GM23338 (cell line): ENCODE measurements around the gene SLC35D1. TPM values are rescaled to one million over a fixed set of nuclear protein-coding genes. Genes with fewer than 3 reads are reported as not detected.

Experiments
- ATAC-seq: fragments of 200-7000 bp; cut with Tn5 transposase; 3 replicates; pipeline ENCODE4 v1.9.1; 2020
- DNase-seq: peaks from one replicate; pipeline ENCODE4 v3.0.0-alpha.2; 2015; ENCODE audit warnings: low spot score
- H2AFZ ChIP-seq: fragments of 200-600 bp; sonication (generic); 2 replicates; pipeline ENCODE4 v1.8.0; 2016; ENCODE audit warnings: antibody characterized with exemption, mild to moderate bottlenecking, moderate library complexity
- H3F3A ChIP-seq: fragments of 200-600 bp; sonication (generic); replicated peaks from 2 replicates; pipeline ENCODE4 v1.8.0; 2017; ENCODE audit warnings: antibody characterized with exemption, mixed run types, low read depth
- H3K27ac ChIP-seq: fragments of 200-600 bp; sonication (generic); 2 replicates; pipeline ENCODE4 v1.6.1; 2016; ENCODE audit warnings: low read depth
- H3K27me3 ChIP-seq: fragments of 200-600 bp; sonication (generic); 2 replicates; pipeline ENCODE4 v1.8.0; 2016; ENCODE audit warnings: mild to moderate bottlenecking, mixed run types, moderate library complexity; ENCODE audit not compliant: insufficient read depth
- H3K36me3 ChIP-seq: fragments of 200-600 bp; sonication (generic); 2 replicates; pipeline ENCODE4 v1.8.0; 2016; ENCODE audit warnings: mild to moderate bottlenecking; ENCODE audit not compliant: insufficient read depth
- H3K4me1 ChIP-seq: fragments of 200-600 bp; sonication (generic); 2 replicates; pipeline ENCODE4 v1.8.0; 2016; ENCODE audit warnings: mild to moderate bottlenecking, moderate library complexity; ENCODE audit not compliant: insufficient read depth
- H3K4me2 ChIP-seq: fragments of 200-600 bp; sonication (generic); 2 replicates; pipeline ENCODE4 v1.7.1; 2017; ENCODE audit warnings: mixed run types
- H3K4me3 ChIP-seq: fragments of 200-600 bp; sonication (generic); 2 replicates; pipeline ENCODE4 v1.6.1; 2016; ENCODE audit warnings: mixed run types
- H3K79me2 ChIP-seq: fragments of 200-600 bp; sonication (generic); replicated peaks from 2 replicates; pipeline ENCODE4 v1.8.0; 2017; ENCODE audit warnings: mild to moderate bottlenecking; ENCODE audit not compliant: insufficient read depth
- H3K9me2 ChIP-seq: fragments of 200-600 bp; sonication (generic); 2 replicates; pipeline ENCODE4 v1.8.0; 2017; ENCODE audit not compliant: insufficient read depth
- H4K20me1 ChIP-seq: fragments of 200-600 bp; sonication (generic); replicated peaks from 2 replicates; pipeline ENCODE4 v1.8.0; 2017; ENCODE audit warnings: mild to moderate bottlenecking; ENCODE audit not compliant: insufficient read depth
- H3K27ac Mint-ChIP-seq: 2 replicates; pipeline ENCODE4 v1.8.0; 2020; ENCODE audit warnings: inconsistent platforms, mild to moderate bottlenecking, moderate library complexity, mixed read lengths
- H3K27me3 Mint-ChIP-seq: 3 replicates; pipeline ENCODE4 v1.8.0; 2022; ENCODE audit warnings: low read depth, mild to moderate bottlenecking, moderate library complexity, mixed read lengths, inconsistent platforms; ENCODE audit not compliant: insufficient read depth, poor library complexity
- H3K36me3 Mint-ChIP-seq: 3 replicates; pipeline ENCODE4 v1.8.0; 2021; ENCODE audit warnings: low read depth, mild to moderate bottlenecking, inconsistent platforms, moderate library complexity, mixed read lengths
- H3K4me1 Mint-ChIP-seq: 3 replicates; pipeline ENCODE4 v1.8.0; 2020; ENCODE audit warnings: mild to moderate bottlenecking, inconsistent platforms, mixed read lengths
- H3K4me3 Mint-ChIP-seq: 3 replicates; pipeline ENCODE4 v1.8.0; 2021; ENCODE audit warnings: moderate library complexity, mild to moderate bottlenecking, inconsistent platforms, mixed read lengths
- H3K9me3 Mint-ChIP-seq: 3 replicates; pipeline ENCODE4 v1.8.0; 2020; ENCODE audit warnings: moderate library complexity, mild to moderate bottlenecking, inconsistent platforms, mixed read lengths
- CREB1 ChIP-seq: fragments of 250-450 bp; sonication (Bioruptor Pico); IDR thresholded peaks from 2 replicates; pipeline ENCODE4 v1.5.0; 2020; ENCODE audit warnings: low read depth, mild to moderate bottlenecking, moderate library complexity
- EZH2phosphoT487 ChIP-seq: fragments of 200-600 bp; sonication (generic); IDR thresholded peaks from one replicate; pipeline ENCODE4 v1.8.1; 2018; ENCODE audit warnings: antibody characterized with exemption; ENCODE audit not compliant: unreplicated experiment
- JUNB ChIP-seq: IDR thresholded peaks from one replicate; pipeline ENCODE4 v1.6.1; 2016; ENCODE audit warnings: antibody characterized with exemption; ENCODE audit not compliant: unreplicated experiment
- NANOG ChIP-seq: IDR thresholded peaks from 2 replicates; pipeline ENCODE4 v1.6.1; 2016; ENCODE audit warnings: antibody characterized with exemption, borderline replicate concordance
- REST ChIP-seq: IDR thresholded peaks from one replicate; pipeline ENCODE4 v1.6.1; 2018; ENCODE audit warnings: antibody characterized with exemption; ENCODE audit not compliant: unreplicated experiment
- STAT1 ChIP-seq: IDR thresholded peaks from one replicate; pipeline ENCODE4 v1.6.1; 2016; ENCODE audit warnings: antibody characterized with exemption; ENCODE audit not compliant: unreplicated experiment
- polyA plus RNA-seq: library from polyadenylated mRNA; unstranded; fragments of >200 nt; fragmentation: Nextera tagmentation; extraction: Ambion mirVana; gene quantifications from 2 replicates; pipeline ENCODE4 v1.2.1, GENCODE V29; 2016
- total RNA-seq: library from RNA; depleted of rRNA; stranded (reverse); fragments of >200 nt; shearing (Covaris generic); gene quantifications from 2 replicates; pipeline ENCODE4 v1.2.3, GENCODE V29; 2014

The SLC35D1 gene
- total and polyA plus RNA-seq, 2 experiments from 2014 or later, result 0.68 to 2.8 TPM

GRCh38 chr1:67005068-67005467, 48.9 kb downstream of the SLC35D1 start (continued):
- TF ChIP-seq STAT1 (no peak), CREB1 (no peak)

- Histone ChIP-seq H3K27me3 (no peaks in the 10 kb centered on the region), H3K36me3 (no peaks in the 10 kb centered on the region), H3K27ac (no peak overlapping the region), H3K4me1 (no peaks in the 10 kb centered on the region), H3K4me3 (no peak overlapping the region), H3F3A (no peaks in the 10 kb centered on the region), H4K20me1 (no peaks in the 10 kb centered on the region), H2AFZ (no peak overlapping the region), H3K4me2 (no peak overlapping the region), H3K9me2 (no peaks in the 10 kb centered on the region), H3K79me2 (no peaks in the 10 kb centered on the region)
- no peaks in the 10 kb centered on the region for H3K9me3 Mint-ChIP-seq
- H3K4me1 Mint-ChIP-seq, result peaks cover 3% of the 10 kb centered on the region; the same call in 1 of the 3 replicates
- no peaks in the 10 kb centered on the region for H3K27me3 Mint-ChIP-seq
- no peak overlapping the region for H3K4me3 Mint-ChIP-seq
- DNase-seq (no peak), ATAC-seq (no peak)
- TF ChIP-seq REST, result no peak
- no peak overlapping the region for H3K27ac Mint-ChIP-seq
- H3K36me3 Mint-ChIP-seq, result no peaks in the 10 kb centered on the region
Measured at GRCh38 chr1:67004176-67004575, 49.8 kb downstream of the SLC35D1 start.

- no peaks in the 10 kb centered on the region for H4K20me1 ChIP-seq
Measured at GRCh38 chr1:67001682-67002425, 52.1 kb downstream of the SLC35D1 start.

More at GRCh38 chr1:67001682-67002425, 52.1 kb downstream of the SLC35D1 start:
- Histone ChIP-seq H3K4me2 (no peak overlapping the region), H3K27ac (no peak overlapping the region), H3K4me1 (no peaks in the 10 kb centered on the region), H2AFZ (no peak overlapping the region), H3K4me3 (no peak overlapping the region), H3K27me3 (no peaks in the 10 kb centered on the region), H3F3A (no peaks in the 10 kb centered on the region), H3K36me3 (no peaks in the 10 kb centered on the region), H3K9me2 (no peaks in the 10 kb centered on the region), H3K79me2 (no peaks in the 10 kb centered on the region)
- TF ChIP-seq JUNB, result no peak
- TF ChIP-seq EZH2phosphoT487, result no peak
- no peak for TF ChIP-seq NANOG
- no peaks in the 10 kb centered on the region for H3K36me3 Mint-ChIP-seq
- ATAC-seq (no peak), DNase-seq (no peak)
- H3K27ac Mint-ChIP-seq, result no peak overlapping the region
- no peak overlapping the region for H3K4me3 Mint-ChIP-seq
- no peaks in the 10 kb centered on the region for H3K9me3 Mint-ChIP-seq
- H3K27me3 Mint-ChIP-seq, result no peaks in the 10 kb centered on the region
- H3K4me1 Mint-ChIP-seq, result peaks cover 3% of the 10 kb centered on the region; the same call in 1 of the 3 replicates
